Measurements from ENCODE around the gene WIPF2.

- TF ChIP-seq CTCF (IDR thresholded peaks at IDR 0.05) (no peak), POLR2A (IDR thresholded peaks at IDR 0.05) (no peak)
Observed at GRCh38 chr17:40194821-40195220, 24.3 kb upstream of the WIPF2 start.

Data from adrenal gland (tissue), 5 donors.